Glutamatergic neuron (in vitro differentiated cells): ENCODE data around the gene GMDS. TPM values are rescaled to one million over a fixed set of nuclear protein-coding genes. Genes with fewer than 3 reads are reported as not detected.

Source experiments
- DNase-seq: peaks from one replicate; pipeline ENCODE4 v3.0.0; 2022
- H3K27ac Mint-ChIP-seq: one replicate; pipeline ENCODE4 v1.8.0; 2020; ENCODE audit warnings: mild to moderate bottlenecking, mixed read lengths, inconsistent platforms; ENCODE audit not compliant: unreplicated experiment
- H3K27me3 Mint-ChIP-seq: one replicate; pipeline ENCODE4 v1.8.0; 2020; ENCODE audit warnings: mild to moderate bottlenecking, moderate library complexity, mixed read lengths, inconsistent platforms; ENCODE audit not compliant: unreplicated experiment
- H3K36me3 Mint-ChIP-seq: one replicate; pipeline ENCODE4 v1.8.0; 2020; ENCODE audit warnings: mild to moderate bottlenecking, mixed read lengths, inconsistent platforms; ENCODE audit not compliant: unreplicated experiment
- H3K4me1 Mint-ChIP-seq: one replicate; pipeline ENCODE4 v1.8.0; 2020; ENCODE audit warnings: mild to moderate bottlenecking, low read depth, mixed read lengths, inconsistent platforms; ENCODE audit not compliant: unreplicated experiment
- H3K4me3 Mint-ChIP-seq: one replicate; pipeline ENCODE4 v1.8.0; 2020; ENCODE audit warnings: mild to moderate bottlenecking, mixed read lengths, inconsistent platforms; ENCODE audit not compliant: unreplicated experiment
- H3K9me3 Mint-ChIP-seq: one replicate; pipeline ENCODE4 v1.8.0; 2020; ENCODE audit warnings: mild to moderate bottlenecking, moderate library complexity, mixed read lengths, inconsistent platforms; ENCODE audit not compliant: unreplicated experiment
- CTCF ChIP-seq: fragments of 200-600 bp; sonication (generic); IDR thresholded peaks from one replicate; pipeline ENCODE4 v1.5.0; 2021; ENCODE audit not compliant: partially characterized antibody, unreplicated experiment
- total RNA-seq: library from RNA; stranded (reverse); fragmentation: NEBNext Ultra II Directional; extraction: Animal tissue kit (Norgen Biotek cat#: 25700); gene quantifications from one replicate; pipeline ENCODE4 v1.2.1, GENCODE V29; 2021; ENCODE audit not compliant: unreplicated experiment

The GMDS gene
- total RNA-seq, 1 donor from 2014 or later = 8.9 TPM

- Mint-ChIP-seq H3K27me3 (no peaks in the 10 kb centered on the region), H3K27ac (no peak overlapping the region), H3K9me3 (no peaks in the 10 kb centered on the region), H3K4me3 (no peak overlapping the region), H3K36me3 (no peaks in the 10 kb centered on the region), H3K4me1 (peaks cover 13% of the 10 kb centered on the region)
- no peak for DNase-seq
- no peak for TF ChIP-seq CTCF
Measured at GRCh38 chr6:2020909-2021308, 224.5 kb downstream of the GMDS start.

GRCh38 chr6:2019051-2019450 is 226.4 kb downstream of the GMDS start:
- no peaks in the 10 kb centered on the region for H3K27me3 Mint-ChIP-seq
- peaks cover 11% of the 10 kb centered on the region for H3K4me1 Mint-ChIP-seq
- DNase-seq = no peak
- no peak overlapping the region for H3K27ac Mint-ChIP-seq
- no peak overlapping the region for H3K4me3 Mint-ChIP-seq
- peaks cover 3% of the 10 kb centered on the region for H3K9me3 Mint-ChIP-seq
- peaks cover 17% of the 10 kb centered on the region for H3K36me3 Mint-ChIP-seq
- no peak for TF ChIP-seq CTCF

- no peak for TF ChIP-seq CTCF
- H3K4me1 Mint-ChIP-seq = peaks cover 7% of the 10 kb centered on the region
- H3K27ac Mint-ChIP-seq = no peak overlapping the region
- peaks cover 18% of the 10 kb centered on the region for H3K36me3 Mint-ChIP-seq
- DNase-seq = no peak
- peaks cover 3% of the 10 kb centered on the region for H3K9me3 Mint-ChIP-seq
- H3K27me3 Mint-ChIP-seq = no peaks in the 10 kb centered on the region
- no peak overlapping the region for H3K4me3 Mint-ChIP-seq
Measured at GRCh38 chr6:2016040-2016439, 229.4 kb downstream of the GMDS start.

- Mint-ChIP-seq H3K4me3 (no peak overlapping the region), H3K9me3 (no peaks in the 10 kb centered on the region), H3K4me1 (no peaks in the 10 kb centered on the region), H3K27me3 (no peaks in the 10 kb centered on the region), H3K36me3 (peaks cover 4% of the 10 kb centered on the region), H3K27ac (no peak overlapping the region)
- DNase-seq = no peak
- TF ChIP-seq CTCF = no peak
Measured at GRCh38 chr6:2008383-2008976, 236.9 kb downstream of the GMDS start.

GRCh38 chr6:2007165-2007564 is 238.2 kb downstream of the GMDS start:
- H3K9me3 Mint-ChIP-seq = no peaks in the 10 kb centered on the region
- no peak overlapping the region for H3K27ac Mint-ChIP-seq
- no peak for DNase-seq
- H3K27me3 Mint-ChIP-seq = no peaks in the 10 kb centered on the region
- H3K4me3 Mint-ChIP-seq = no peak overlapping the region
- no peak for TF ChIP-seq CTCF
- no peaks in the 10 kb centered on the region for H3K4me1 Mint-ChIP-seq
- H3K36me3 Mint-ChIP-seq = peaks cover 4% of the 10 kb centered on the region
